ENCODE measurements around the gene SZRD1. TPM values are rescaled to one million over a fixed set of nuclear protein-coding genes. Genes with fewer than 3 reads are reported as not detected.

Gene SZRD1
- total and polyA plus RNA-seq, 2 donors (not counting 3 experiments of a cell fraction or from before 2014, with no cell fraction given), result 162 to 164 TPM

GRCh38 chr1:16434501-16434900, 67.5 kb downstream of the SZRD1 start:
- DNase-seq (ENCODE audit: low read depth, low spot score) (no peak), FAIRE-seq (no peak)
- dilution Hi-C loops (cut with MboI; ENCODE audit: extremely low pct_ligation_motif_present, low sequenced_read_pairs) (no loop called here), intact Hi-C loops (cut with micrococcal nuclease) (no loop called here)
- H3K27me3 ChIP-seq (ENCODE audit: control insufficient read depth in 2 of 2, insufficient read depth in 2 of 2, low read length in 2 of 2), result no peaks in the 10 kb centered on the region
- POLR2A ChIA-PET, result no interaction called here
- H2AFZ ChIP-seq (ENCODE audit: low read depth, low read length), result no peak overlapping the region
- H3K4me3 ChIP-seq (replicated peaks in 1 of 3; ENCODE audit: insufficient read depth in 1 of 3, low read depth in 1 of 3, low read length in 3 of 3), result no peak overlapping the region
- no peaks in the 10 kb centered on the region for H3K4me1 ChIP-seq (ENCODE audit: control insufficient read depth, extremely low read depth, insufficient read depth, low read length)
- H3K36me3 ChIP-seq (ENCODE audit: control insufficient read depth in 2 of 2, extremely low read depth in 1 of 2, insufficient read depth in 2 of 2, low read length in 2 of 2), result no peaks in the 10 kb centered on the region
- H3K9me3 ChIP-seq (replicated peaks; ENCODE audit: control insufficient read depth, insufficient read depth, low read length), result no peaks in the 10 kb centered on the region
- no peak overlapping the region for H3K27ac ChIP-seq (ENCODE audit: insufficient read depth, low read depth, low read length)
- no peaks in the 10 kb centered on the region for H3K9me1 ChIP-seq (replicated peaks; ENCODE audit: control insufficient read depth, extremely low read depth, insufficient read depth, low read length)
- no peak overlapping the region for H3K9ac ChIP-seq (replicated peaks; ENCODE audit: extremely low read depth, insufficient read depth, low read length)
- BruUV-seq (replicated peaks), result no TSS peak
- TF ChIP-seq POLR2A (IDR thresholded peaks at IDR 0.05; ENCODE audit: low read depth, low read length) (no peak), POLR2AphosphoS5 (IDR thresholded peaks at IDR 0.05; ENCODE audit: insufficient read depth, low read depth, low read length) (no peak), MYC (IDR thresholded peaks at IDR 0.05; ENCODE audit: low read depth, low read length) (no peak), MAX (IDR thresholded peaks at IDR 0.05; ENCODE audit: insufficient read depth, insufficient read length) (no peak)
- CTCF ChIA-PET, result interaction anchor here (1.9 kb wide), 1 partner anchor 11 kb away, joined by 6 read pairs; no protein-coding TSS in a partner anchor
- H3K79me2 ChIP-seq (ENCODE audit: control insufficient read depth, insufficient read depth, low read length), result no peaks in the 10 kb centered on the region
- no peak overlapping the region for H3K4me2 ChIP-seq (ENCODE audit: insufficient read depth, low read length)
- H4K20me1 ChIP-seq (replicated peaks; ENCODE audit: control insufficient read depth, extremely low read depth, insufficient read depth, low read length), result no peaks in the 10 kb centered on the region

DNA sequence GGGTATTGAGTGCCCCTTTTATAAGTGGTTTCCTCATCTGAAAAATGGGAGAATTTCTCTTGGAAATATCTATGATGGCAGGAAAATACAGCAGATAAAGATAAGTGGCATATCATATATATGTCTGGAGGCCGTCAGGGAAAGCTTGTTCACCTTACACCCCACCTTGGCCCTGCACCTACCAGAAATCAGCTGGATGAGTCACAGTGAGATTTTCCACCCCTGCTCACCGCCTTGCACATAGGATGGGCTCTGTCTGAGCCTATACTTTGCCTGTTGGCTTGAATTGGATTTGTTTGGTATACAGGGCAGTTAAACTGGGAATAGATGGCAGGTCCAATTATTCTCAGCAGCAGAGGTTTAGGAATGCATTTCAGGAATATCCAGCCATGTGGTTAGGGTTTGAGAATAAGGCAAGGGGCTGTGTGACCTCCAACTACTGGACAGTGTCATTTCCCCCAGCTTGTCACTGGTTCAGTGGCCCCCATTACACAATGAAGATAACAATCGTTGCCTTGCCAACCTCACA, 70.0 kb downstream of the SZRD1 start, which contains the start of gene SPATA21:
Gene SPATA21 (minus strand): TSS at position 479 of the 529 bp plus-strand sequence. CDS start 6,053 bp downstream, outside the sequence.
- no peak for TF ChIP-seq MAX (IDR thresholded peaks at IDR 0.05; ENCODE audit: insufficient read depth, insufficient read length)
- no peak for TF ChIP-seq EZH2 (IDR thresholded peaks at IDR 0.05; ENCODE audit: borderline replicate concordance, low read depth, low read length, severe bottlenecking)
- TF ChIP-seq POLR2AphosphoS5 (IDR thresholded peaks at IDR 0.05; ENCODE audit: insufficient read depth, low read depth, low read length), result no peak
- no peak for TF ChIP-seq JUN (IDR thresholded peaks at IDR 0.05; ENCODE audit: borderline replicate concordance, insufficient read depth, insufficient read length, low read depth)
- TF ChIP-seq MYC (IDR thresholded peaks at IDR 0.05; ENCODE audit: low read depth, low read length), result no peak
- no peak for TF ChIP-seq GATA2 (IDR thresholded peaks at IDR 0.05; ENCODE audit: insufficient read depth, insufficient read length, low read depth, low read length)
- no peak for TF ChIP-seq POLR2A (IDR thresholded peaks at IDR 0.05; ENCODE audit: low read depth, low read length)
- TF ChIP-seq FOS (IDR thresholded peaks at IDR 0.05; ENCODE audit: borderline replicate concordance, insufficient read depth, low read length), result no peak
- TF ChIP-seq, protein P1, sequence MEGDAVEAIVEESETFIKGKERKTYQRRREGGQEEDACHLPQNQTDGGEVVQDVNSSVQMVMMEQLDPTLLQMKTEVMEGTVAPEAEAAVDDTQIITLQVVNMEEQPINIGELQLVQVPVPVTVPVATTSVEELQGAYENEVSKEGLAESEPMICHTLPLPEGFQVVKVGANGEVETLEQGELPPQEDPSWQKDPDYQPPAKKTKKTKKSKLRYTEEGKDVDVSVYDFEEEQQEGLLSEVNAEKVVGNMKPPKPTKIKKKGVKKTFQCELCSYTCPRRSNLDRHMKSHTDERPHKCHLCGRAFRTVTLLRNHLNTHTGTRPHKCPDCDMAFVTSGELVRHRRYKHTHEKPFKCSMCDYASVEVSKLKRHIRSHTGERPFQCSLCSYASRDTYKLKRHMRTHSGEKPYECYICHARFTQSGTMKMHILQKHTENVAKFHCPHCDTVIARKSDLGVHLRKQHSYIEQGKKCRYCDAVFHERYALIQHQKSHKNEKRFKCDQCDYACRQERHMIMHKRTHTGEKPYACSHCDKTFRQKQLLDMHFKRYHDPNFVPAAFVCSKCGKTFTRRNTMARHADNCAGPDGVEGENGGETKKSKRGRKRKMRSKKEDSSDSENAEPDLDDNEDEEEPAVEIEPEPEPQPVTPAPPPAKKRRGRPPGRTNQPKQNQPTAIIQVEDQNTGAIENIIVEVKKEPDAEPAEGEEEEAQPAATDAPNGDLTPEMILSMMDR (IDR thresholded peaks at IDR 0.05; ENCODE audit: extremely low read depth in 1 of 2, insufficient read depth in 1 of 2, low read depth in 1 of 2, low read length in 2 of 2), result no peak
- no TSS peak for BruUV-seq (replicated peaks)
- dilution Hi-C loops (cut with MboI; ENCODE audit: extremely low pct_ligation_motif_present, low sequenced_read_pairs) (no loop called here), intact Hi-C loops (cut with micrococcal nuclease) (no loop called here)
- no peak within 1 kb of the TSS for H3K4me3 ChIP-seq (replicated peaks in 1 of 3; ENCODE audit: insufficient read depth in 1 of 3, low read depth in 1 of 3, low read length in 3 of 3)
- H3K4me1 ChIP-seq (ENCODE audit: control insufficient read depth, extremely low read depth, insufficient read depth, low read length), result peaks cover 5% of the 10 kb centered on the region
- ChIA-PET POLR2A (no interaction called here), CTCF (no interaction called here)
- H3K27ac ChIP-seq (ENCODE audit: insufficient read depth, low read depth, low read length), result no peak within 1 kb of the TSS
- DNase-seq (ENCODE audit: low read depth, low spot score) (no peak), FAIRE-seq (no peak)
- no peaks in the 10 kb centered on the region for H3K9me3 ChIP-seq (replicated peaks; ENCODE audit: control insufficient read depth, insufficient read depth, low read length)
- H3K27me3 ChIP-seq (ENCODE audit: control insufficient read depth in 2 of 2, insufficient read depth in 2 of 2, low read length in 2 of 2), result no peaks in the 10 kb centered on the region
- no peak within 1 kb of the TSS for H3K9ac ChIP-seq (replicated peaks; ENCODE audit: extremely low read depth, insufficient read depth, low read length)
- H3K36me3 ChIP-seq (ENCODE audit: control insufficient read depth in 2 of 2, extremely low read depth in 1 of 2, insufficient read depth in 2 of 2, low read length in 2 of 2), result no peaks in the 10 kb centered on the region
- no peak within 1 kb of the TSS for H3K4me2 ChIP-seq (ENCODE audit: insufficient read depth, low read length)
- H3K79me2 ChIP-seq (ENCODE audit: control insufficient read depth, insufficient read depth, low read length), result peaks cover 13% of the 10 kb centered on the region
- H3K9me1 ChIP-seq (replicated peaks; ENCODE audit: control insufficient read depth, extremely low read depth, insufficient read depth, low read length), result no peaks in the 10 kb centered on the region
- H4K20me1 ChIP-seq (replicated peaks; ENCODE audit: control insufficient read depth, extremely low read depth, insufficient read depth, low read length), result no peaks in the 10 kb centered on the region
- H2AFZ ChIP-seq (ENCODE audit: low read depth, low read length), result no peak within 1 kb of the TSS

Data from endothelial cell of umbilical vein (primary cell).